Endothelial cell of umbilical vein (primary cell): Measurements from ENCODE around the gene AFAP1L2.

Source experiments
- MYC ChIP-seq: IDR thresholded peaks from one replicate; pipeline ENCODE4 v1.6.1; 2011; ENCODE audit warnings: mild to moderate bottlenecking, low read depth, low read length
- TF ChIP-seq, protein P1 (sequence below), 2 donors: IDR thresholded peaks; 1 replicate in 1 of 2; 2 replicates in 1 of 2; pipeline ENCODE4 v1.5.1; 2011; ENCODE audit warnings: low read length in 2 of 2, mild to moderate bottlenecking in 2 of 2, moderate library complexity in 2 of 2, control low read depth in 1 of 2, inconsistent platforms in 1 of 2, low read depth in 1 of 2; ENCODE audit not compliant: insufficient read depth in 1 of 2; ENCODE audit errors: extremely low read depth in 1 of 2

DNA sequence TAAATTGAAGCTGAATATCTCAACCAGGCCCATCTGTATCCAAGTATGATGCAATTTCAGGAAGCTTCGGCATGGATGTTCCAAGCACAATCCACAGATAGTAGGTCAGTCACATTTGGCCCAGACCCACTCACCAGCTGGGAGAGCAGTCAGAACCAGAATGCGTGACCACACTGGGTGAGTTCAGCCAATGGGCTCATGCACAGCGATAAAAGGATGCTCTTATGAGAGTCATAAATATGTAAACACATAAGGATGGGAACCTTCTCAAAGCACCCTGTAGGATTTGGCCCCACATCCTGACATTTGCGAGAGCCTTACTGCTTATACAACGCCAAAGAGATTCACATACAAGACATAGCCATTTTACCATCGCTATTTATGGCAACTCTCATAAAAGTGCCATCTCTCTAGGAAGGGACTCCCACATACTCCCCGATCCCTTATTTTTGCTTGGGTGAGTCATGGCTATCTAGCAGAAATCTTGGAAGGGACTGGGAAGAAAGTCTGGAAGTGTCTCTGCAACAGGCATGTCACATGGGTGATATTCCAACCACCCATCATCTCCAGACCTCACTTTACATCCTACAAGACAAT, 3.0 kb downstream of the AFAP1L2 start:
- no peak for TF ChIP-seq MYC
- TF ChIP-seq, protein P1, sequence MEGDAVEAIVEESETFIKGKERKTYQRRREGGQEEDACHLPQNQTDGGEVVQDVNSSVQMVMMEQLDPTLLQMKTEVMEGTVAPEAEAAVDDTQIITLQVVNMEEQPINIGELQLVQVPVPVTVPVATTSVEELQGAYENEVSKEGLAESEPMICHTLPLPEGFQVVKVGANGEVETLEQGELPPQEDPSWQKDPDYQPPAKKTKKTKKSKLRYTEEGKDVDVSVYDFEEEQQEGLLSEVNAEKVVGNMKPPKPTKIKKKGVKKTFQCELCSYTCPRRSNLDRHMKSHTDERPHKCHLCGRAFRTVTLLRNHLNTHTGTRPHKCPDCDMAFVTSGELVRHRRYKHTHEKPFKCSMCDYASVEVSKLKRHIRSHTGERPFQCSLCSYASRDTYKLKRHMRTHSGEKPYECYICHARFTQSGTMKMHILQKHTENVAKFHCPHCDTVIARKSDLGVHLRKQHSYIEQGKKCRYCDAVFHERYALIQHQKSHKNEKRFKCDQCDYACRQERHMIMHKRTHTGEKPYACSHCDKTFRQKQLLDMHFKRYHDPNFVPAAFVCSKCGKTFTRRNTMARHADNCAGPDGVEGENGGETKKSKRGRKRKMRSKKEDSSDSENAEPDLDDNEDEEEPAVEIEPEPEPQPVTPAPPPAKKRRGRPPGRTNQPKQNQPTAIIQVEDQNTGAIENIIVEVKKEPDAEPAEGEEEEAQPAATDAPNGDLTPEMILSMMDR (IDR thresholded peaks at IDR 0.05; ENCODE audit: extremely low read depth in 1 of 2, insufficient read depth in 1 of 2, low read depth in 1 of 2, low read length in 2 of 2): no peak
